Hematopoietic multipotent progenitor cell treated with erythropoietin and hydrocortisone succinate and interleukin-3 and kit ligand, for 4 days (in vitro differentiated cells): ENCODE measurements around the gene INTS1.

ENCODE experiments used
- DNase-seq: peaks from one replicate; pipeline ENCODE4 v3.0.0-alpha.2; 2015

Gene INTS1

GRCh38 chr7:1505731-1506550 is 1.8 kb upstream of the INTS1 start:
- peak; percentile 59 for DNase-seq

DNA sequence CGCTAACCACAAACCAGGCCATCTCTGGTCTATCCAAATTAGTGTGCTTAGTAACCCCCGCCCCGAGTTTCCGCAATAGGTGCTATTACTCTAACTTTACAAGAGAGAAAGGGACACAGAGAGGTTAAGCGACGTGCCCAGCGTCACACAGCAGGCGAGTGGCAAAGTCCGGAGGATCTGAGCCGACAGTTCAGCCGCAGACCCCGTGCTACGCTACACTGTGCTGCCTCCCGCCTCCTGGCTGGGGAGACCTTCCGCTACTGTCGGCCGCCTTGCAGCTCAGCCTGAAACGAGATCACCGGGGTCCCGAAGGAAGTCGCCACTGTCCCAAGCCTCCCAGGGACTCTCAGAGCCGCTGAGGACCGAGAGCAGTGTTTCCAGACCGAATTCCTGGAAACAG is 799 bp downstream of the INTS1 start:
- DNase-seq = peak; percentile 41

GRCh38 chr7:1502845-1503244 is 1.3 kb downstream of the INTS1 start:
- no peak for DNase-seq

DNA sequence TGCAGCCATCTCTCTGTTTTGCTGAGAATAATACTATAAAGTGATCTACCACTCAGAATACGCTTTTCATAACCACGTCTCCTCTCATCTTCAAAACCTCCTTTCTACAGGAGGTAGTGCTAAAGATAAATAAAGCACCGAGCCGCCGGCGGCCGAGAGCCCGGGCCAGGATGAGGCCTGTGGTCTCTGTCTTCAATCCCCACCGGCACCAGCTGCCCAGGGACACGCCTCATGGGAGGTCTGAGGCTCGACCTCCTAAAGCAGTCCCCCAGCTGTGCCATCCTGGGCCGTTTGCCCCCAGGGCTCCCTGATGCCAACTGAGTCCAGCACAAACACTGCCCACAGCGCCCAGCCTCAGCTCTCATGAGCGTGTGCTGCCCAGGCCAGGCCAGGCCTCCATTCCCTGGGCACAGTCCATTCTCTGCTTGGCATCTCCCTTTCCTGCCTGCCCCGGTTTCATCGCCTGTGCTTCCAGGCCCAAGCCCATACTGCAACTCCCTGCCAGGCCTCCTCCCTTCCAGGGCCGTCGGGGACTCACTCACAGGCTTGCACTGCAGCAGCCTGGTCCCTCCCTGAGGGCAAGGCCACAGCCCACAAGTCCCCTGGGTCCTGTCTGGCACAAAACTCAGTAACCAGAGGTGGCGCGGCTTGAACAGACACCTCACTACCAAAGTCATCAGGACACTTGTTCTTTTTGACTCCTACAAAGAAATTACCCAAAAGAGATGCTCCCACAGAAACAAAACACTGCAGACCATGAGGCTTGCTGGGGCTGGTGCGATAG is 2.5 kb downstream of the INTS1 start:
- no peak for DNase-seq

GRCh38 chr7:1500064-1500807 is 4.0 kb downstream of the INTS1 start:
- DNase-seq = no peak

GRCh38 chr7:1499367-1500029 is 4.7 kb downstream of the INTS1 start:
- no peak for DNase-seq

GRCh38 chr7:1498370-1499305 is 5.6 kb downstream of the INTS1 start:
- no peak for DNase-seq

GRCh38 chr7:1497293-1497927 is 6.8 kb downstream of the INTS1 start:
- DNase-seq = no peak

- DNase-seq = no peak
Measured at GRCh38 chr7:1496531-1497292, 7.5 kb downstream of the INTS1 start.

DNA sequence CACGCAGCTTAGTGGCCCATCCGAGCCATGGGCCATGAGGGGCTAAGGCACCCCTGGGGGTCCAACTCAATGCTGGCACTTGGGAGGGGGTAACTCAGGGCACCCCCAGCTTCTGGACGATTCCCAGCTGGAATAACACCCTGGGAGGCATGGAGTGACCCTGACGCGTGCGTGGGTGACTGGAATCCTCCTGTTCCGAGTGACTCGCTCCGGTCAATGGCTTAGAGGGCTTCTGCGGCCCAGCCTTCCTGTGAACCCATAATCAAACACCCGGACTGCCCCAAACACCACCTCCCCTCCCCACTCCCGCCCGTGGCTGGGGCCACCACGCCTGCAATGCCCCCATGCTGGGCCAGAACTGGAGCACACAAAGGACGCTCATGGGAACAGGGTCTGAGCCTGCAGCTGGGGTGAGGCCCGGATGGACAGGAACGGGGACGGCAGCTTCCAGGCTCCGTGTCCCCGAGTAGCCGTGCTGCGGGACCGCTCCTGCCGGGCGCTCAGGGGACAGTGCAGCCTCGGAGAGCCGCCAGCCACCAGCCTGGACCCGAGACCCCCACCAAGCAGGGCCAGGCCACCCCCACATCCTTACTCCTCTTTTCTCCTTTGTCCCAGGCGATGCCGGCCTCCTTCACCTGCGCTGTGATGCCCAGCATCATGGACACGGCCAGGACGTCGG is 8.5 kb downstream of the INTS1 start:
- no peak for DNase-seq

GRCh38 chr7:1494866-1495563 is 9.2 kb downstream of the INTS1 start:
- DNase-seq = no peak

GRCh38 chr7:1494447-1494846 is 9.7 kb downstream of the INTS1 start:
- DNase-seq = no peak

GRCh38 chr7:1493571-1493970 is 10.6 kb downstream of the INTS1 start:
- no peak for DNase-seq

- no peak for DNase-seq
Measured at GRCh38 chr7:1493129-1493528, 11.1 kb downstream of the INTS1 start.

DNA sequence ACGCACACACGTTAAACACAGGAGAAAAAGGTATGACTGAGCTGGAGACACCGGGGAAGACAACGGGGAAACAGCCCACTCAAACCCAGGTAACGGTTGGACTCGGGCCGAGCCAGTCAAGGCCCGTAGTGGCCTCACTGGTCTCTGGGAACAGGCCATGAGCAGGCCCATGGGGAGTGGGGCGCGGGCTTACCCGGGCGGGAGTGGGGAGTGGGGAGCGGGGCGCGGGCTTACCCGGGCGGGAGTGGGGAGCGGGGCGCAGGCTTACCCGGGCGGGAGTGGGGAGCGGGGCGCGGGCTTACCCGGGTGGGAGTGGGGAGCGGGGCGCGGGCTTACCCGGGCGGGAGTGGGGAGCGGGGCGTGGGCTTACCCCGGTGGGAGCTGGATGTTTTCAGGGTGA is 11.5 kb downstream of the INTS1 start:
- no peak for DNase-seq

DNA sequence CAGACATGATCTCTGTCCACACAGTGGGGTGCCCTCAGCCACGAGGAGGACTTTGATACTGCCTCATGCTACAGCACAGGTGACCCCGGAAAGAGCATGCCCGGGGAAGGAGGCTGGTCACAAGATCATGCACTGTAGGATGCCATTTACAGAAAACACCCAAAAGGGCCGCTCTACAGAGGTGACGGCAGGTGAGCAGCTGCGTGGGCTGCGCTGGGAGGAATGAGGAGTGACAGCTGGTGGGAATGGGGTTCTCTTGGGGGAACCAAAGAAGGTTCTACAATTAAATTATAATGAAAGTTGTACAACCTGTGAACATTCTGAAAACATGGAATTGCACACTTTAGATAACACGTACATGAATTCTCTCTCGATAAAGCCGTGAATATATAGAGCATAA is 12.0 kb downstream of the INTS1 start:
- DNase-seq = no peak

GRCh38 chr7:1490837-1491236 is 13.4 kb downstream of the INTS1 start:
- DNase-seq = no peak

DNA sequence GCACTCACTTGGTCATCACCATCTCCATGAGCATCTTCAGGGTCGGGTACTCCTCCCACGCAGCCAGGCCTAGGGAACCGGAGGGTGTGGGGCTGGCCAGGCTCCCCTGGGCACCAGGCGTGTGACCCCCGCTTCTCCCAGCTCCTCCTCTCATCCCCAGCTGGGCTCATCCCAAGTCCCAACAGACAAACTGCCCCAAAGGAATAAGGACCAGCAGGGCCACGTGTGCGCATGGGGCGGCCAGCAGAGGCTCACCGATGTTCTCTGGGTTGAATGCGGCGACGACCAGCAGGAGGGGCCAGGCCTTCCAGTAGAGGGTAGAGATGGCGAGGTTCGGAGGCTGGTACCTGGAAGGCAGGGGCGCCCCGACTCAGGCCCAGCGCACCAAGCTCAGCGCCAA is 14.9 kb downstream of the INTS1 start:
- no peak for DNase-seq

GRCh38 chr7:1488016-1488415 is 16.2 kb downstream of the INTS1 start:
- DNase-seq = no peak
